H1 (cell line): ENCODE measurements around the gene ZSWIM6. TPM values are rescaled to one million over a fixed set of nuclear protein-coding genes. Genes with fewer than 3 reads are reported as not detected.

ENCODE experiments used
- CTCF ChIA-PET: fragments of 300-600 bp; sonication (Branson Sonifier 250); formaldehyde crosslinking; loops from one replicate; lab custom pipeline; 2021; ENCODE audit not compliant: partially characterized antibody; lab: Charles Lee
- POLR2A ChIA-PET: fragments of 300-600 bp; sonication (Branson Sonifier 250); formaldehyde crosslinking; loops from one replicate; lab custom pipeline; 2021; ENCODE audit warnings: inconsistent platforms; ENCODE audit not compliant: partially characterized antibody; lab: Charles Lee
- DNase-seq, 2 experiments: peaks; one replicate each; pipeline versions ENCODE4 v3.0.0 to v3.0.0-alpha.2; 2010 to 2022; ENCODE audit warnings: low spot score in 2 of 2, low read depth in 1 of 2, mixed read lengths in 1 of 2
- FAIRE-seq: peaks from 2 replicates; lab custom pipeline; 2011; peaks lifted over from hg19 to GRCh38; lab: Jason Lieb, UNC
- H2AFZ ChIP-seq: 2 replicates; pipeline ENCODE4 v1.8.1; 2012; ENCODE audit warnings: low read length, inconsistent platforms
- H2AK5ac ChIP-seq: 2 replicates; pipeline ENCODE4 v1.6.1; 2013; ENCODE audit warnings: low read depth, low read length
- H2BK120ac ChIP-seq: replicated peaks from 2 replicates; pipeline ENCODE3; 2013; ENCODE audit warnings: low read depth, low read length, inconsistent platforms
- H2BK12ac ChIP-seq: 2 replicates; pipeline ENCODE4 v1.6.1; 2013; ENCODE audit warnings: low read depth, low read length
- H2BK15ac ChIP-seq: 2 replicates; pipeline ENCODE4 v1.6.1; 2013; ENCODE audit warnings: low read length
- H2BK20ac ChIP-seq: 2 replicates; pipeline ENCODE4 v1.6.1; 2013; ENCODE audit warnings: low read length
- H2BK5ac ChIP-seq: 2 replicates; pipeline ENCODE4 v1.6.1; 2013; ENCODE audit warnings: low read depth, low read length
- H3K14ac ChIP-seq: 2 replicates; pipeline ENCODE4 v1.6.1; 2013; ENCODE audit warnings: inconsistent platforms; ENCODE audit not compliant: insufficient read length
- H3K18ac ChIP-seq: 2 replicates; pipeline ENCODE4 v1.6.1; 2013; ENCODE audit warnings: low read length; ENCODE audit errors: extremely low read depth
- H3K23ac ChIP-seq: 2 replicates; pipeline ENCODE4 v1.6.1; 2013; ENCODE audit warnings: inconsistent platforms; ENCODE audit not compliant: insufficient read length
- H3K23me2 ChIP-seq: 2 replicates; pipeline ENCODE4 v1.6.1; 2013; ENCODE audit warnings: low read depth, low read length
- H3K27ac ChIP-seq: 2 replicates; pipeline ENCODE4 v1.6.1; 2011; ENCODE audit warnings: low read depth, low read length, inconsistent platforms
- H3K27me3 ChIP-seq, 4 experiments: replicated peaks in 1 of 4; 1 replicate in 1 of 4; 2 replicates in 3 of 4; pipeline versions ENCODE4 v1.6.1 to v1.8.1; 2011 to 2013; ENCODE audit warnings: low read length in 3 of 4, mild to moderate bottlenecking in 3 of 4, inconsistent platforms in 2 of 4, mixed read lengths in 2 of 4, moderate library complexity in 1 of 4; ENCODE audit not compliant: control insufficient read depth in 3 of 4, insufficient read depth in 3 of 4; ENCODE audit errors: extremely low read depth in 1 of 4
- H3K36me3 ChIP-seq, 4 experiments: 2 replicates each; pipeline versions ENCODE4 v1.6.1 to v1.8.1; 2011 to 2013; ENCODE audit warnings: mild to moderate bottlenecking in 4 of 4, low read length in 3 of 4, moderate library complexity in 2 of 4, control low read depth in 1 of 4, inconsistent platforms in 1 of 4; ENCODE audit not compliant: insufficient read depth in 4 of 4, control insufficient read depth in 2 of 4
- H3K4ac ChIP-seq: replicated peaks from 2 replicates; pipeline ENCODE3; 2013; ENCODE audit warnings: low read length, low read depth, mixed read lengths, inconsistent platforms; ENCODE audit not compliant: insufficient read length
- H3K4me1 ChIP-seq, 4 experiments: replicated peaks in 1 of 4; 1 replicate in 1 of 4; 2 replicates in 3 of 4; pipeline versions ENCODE4 v1.6.1 to v1.8.1; 2011 to 2013; ENCODE audit warnings: low read length in 3 of 4, inconsistent platforms in 2 of 4, mixed read lengths in 1 of 4; ENCODE audit not compliant: insufficient read depth in 4 of 4, control insufficient read depth in 3 of 4
- H3K4me2 ChIP-seq, 2 experiments: 2 replicates each; pipeline versions ENCODE4 v1.6.1 to v1.8.1; 2011 to 2013; ENCODE audit warnings: low read depth in 2 of 2, low read length in 2 of 2, control low read depth in 1 of 2, inconsistent platforms in 1 of 2, mild to moderate bottlenecking in 1 of 2; ENCODE audit not compliant: insufficient read depth in 1 of 2
- H3K4me3 ChIP-seq, 4 experiments: fragments of 200-600, 300-600 bp in 1 of 4; sonication (generic), shearing (Covaris generic), sonication (Bioruptor Twin) in 1 of 4; 2 replicates each; pipeline versions ENCODE4 v1.5.1 to v1.8.1; 2011 to 2016; ENCODE audit warnings: low read length in 4 of 4, low read depth in 3 of 4, control low read depth in 2 of 4, inconsistent platforms in 2 of 4, mild to moderate bottlenecking in 2 of 4, mixed read lengths in 1 of 4, moderate library complexity in 1 of 4; ENCODE audit not compliant: insufficient read depth in 2 of 4; ENCODE audit errors: extremely low read depth in 1 of 4
- H3K56ac ChIP-seq: replicated peaks from 2 replicates; pipeline ENCODE3; 2013; ENCODE audit warnings: low read depth, mild to moderate bottlenecking, mixed read lengths, low read length, inconsistent platforms; ENCODE audit not compliant: insufficient read length
- H3K79me1 ChIP-seq: 2 replicates; pipeline ENCODE4 v1.6.1; 2013; ENCODE audit warnings: low read depth, low read length, control low read depth
- H3K79me2 ChIP-seq, 2 experiments: 2 replicates each; pipeline versions ENCODE4 v1.6.1 to v1.8.1; 2012 to 2013; ENCODE audit warnings: low read length in 2 of 2, mild to moderate bottlenecking in 2 of 2, inconsistent platforms in 1 of 2; ENCODE audit not compliant: insufficient read depth in 2 of 2, control insufficient read depth in 1 of 2
- H3K9ac ChIP-seq, 4 experiments: replicated peaks in 1 of 4; 1 replicate in 1 of 4; 2 replicates in 3 of 4; pipeline versions ENCODE4 v1.6.1 to v1.8.1; 2011 to 2013; ENCODE audit warnings: low read depth in 3 of 4, low read length in 3 of 4, control low read depth in 2 of 4, mild to moderate bottlenecking in 2 of 4, moderate library complexity in 2 of 4, inconsistent platforms in 1 of 4; ENCODE audit errors: extremely low read depth in 1 of 4
- H3K9me3 ChIP-seq, 2 experiments: 2 replicates each; pipeline versions ENCODE4 v1.6.1 to v1.8.1; 2012 to 2013; ENCODE audit warnings: mild to moderate bottlenecking in 2 of 2, moderate library complexity in 2 of 2, control low read depth in 1 of 2, inconsistent platforms in 1 of 2, low read depth in 1 of 2, low read length in 1 of 2, mixed read lengths in 1 of 2; ENCODE audit not compliant: insufficient read depth in 2 of 2
- H4K20me1 ChIP-seq, 2 experiments: replicated peaks in 1 of 2; 2 replicates each; pipeline versions ENCODE3 to v1.8.1; 2011 to 2013; ENCODE audit warnings: inconsistent platforms in 2 of 2, low read length in 2 of 2, mild to moderate bottlenecking in 1 of 2; ENCODE audit not compliant: insufficient read depth in 2 of 2, control insufficient read depth in 1 of 2
- H4K5ac ChIP-seq: 2 replicates; pipeline ENCODE4 v1.6.1; 2013; ENCODE audit warnings: low read length, low read depth, mixed read lengths, inconsistent platforms; ENCODE audit not compliant: insufficient read length
- H4K8ac ChIP-seq: 2 replicates; pipeline ENCODE4 v1.8.0; 2013; ENCODE audit warnings: mild to moderate bottlenecking, moderate library complexity, low read length, inconsistent platforms; ENCODE audit not compliant: insufficient read depth; ENCODE audit errors: extremely low read depth
- H4K91ac ChIP-seq: replicated peaks from 2 replicates; pipeline ENCODE3; 2013; ENCODE audit warnings: low read length, mixed read lengths, inconsistent platforms; ENCODE audit not compliant: insufficient read length
- E2F6 ChIP-seq: IDR thresholded peaks from 2 replicates; pipeline ENCODE4 v1.6.1; 2012; ENCODE audit warnings: inconsistent platforms
- SRF ChIP-seq: IDR thresholded peaks from 2 replicates; pipeline ENCODE4 v1.6.1; 2011; ENCODE audit warnings: mild to moderate bottlenecking, low read depth, low read length, moderate library complexity
- WGBS, 2 experiments: shearing (Covaris generic) in 1 of 2; methylation state at CpG; one replicate each; pipeline versions ENCODE4 v1.1.6 to v1.1.7; 2013 to 2015; ENCODE audit warnings: low lambda C conversion rate in 2 of 2, mixed read lengths in 2 of 2, inconsistent platforms in 1 of 2, low coverage in 1 of 2, missing lambda C conversion rate in 1 of 2; ENCODE audit not compliant: insufficient replicate concordance in 2 of 2, insufficient coverage in 1 of 2, insufficient read length in 1 of 2; ENCODE audit errors: extremely low coverage in 1 of 2, missing lambda C conversion rate in 1 of 2; 5-methylcytosine and 5-hydroxymethylcytosine counted together
- polyA plus RNA-seq, 7 experiments: library from polyadenylated mRNA; depleted of rRNA in 3 of 7; stranded (reverse) in 5 of 7; unstranded in 2 of 7; fragments of >200 nt in 5 of 7; fragments of 200-250 nt in 2 of 7; gene quantifications; 1 replicate in 5 of 7; 2 replicates in 1 of 7; 4 replicates in 1 of 7; pipeline versions ENCODE4 v1.2.1 to v1.2.3, GENCODE V29; 2011 to 2013; ENCODE audit warnings: missing spikeins in 2 of 7, mixed read lengths in 2 of 7
- total RNA-seq: library from RNA; stranded (reverse); fragmentation: NEBNext Ultra II Directional; extraction: Animal tissue kit (Norgen Biotek cat#: 25700); gene quantifications from 2 replicates; pipeline ENCODE4 v1.2.1, GENCODE V29; 2021

ZSWIM6 gene
- total and polyA plus RNA-seq, 2 of the 8 experiments (the other 6 are each of a cell fraction or from before 2014, with no cell fraction given), result 7.9 to 12.4 TPM

- Histone ChIP-seq H3K79me1 (no peaks in the 10 kb centered on the region), H4K8ac (no peak overlapping the region), H3K14ac (no peak overlapping the region), H2BK12ac (no peak overlapping the region), H3K27me3 (no peaks in the 10 kb centered on the region), H2BK5ac (no peak overlapping the region), H3K4me2 (no peak overlapping the region), H3K18ac (no peak overlapping the region), H4K91ac (no peak overlapping the region), H3K23ac (no peak overlapping the region), H3K4me1 (peaks cover 0 to 4% (median 0%) of the 10 kb centered on the region in 4 experiments; a peak in 2 of 7 replicates), H2AK5ac (no peak overlapping the region), H3K79me2 (peaks cover 0 to 19% of the 10 kb centered on the region in 2 experiments; a peak in 2 of 4 replicates), H4K20me1 (no peaks in the 10 kb centered on the region), H4K5ac (no peak overlapping the region), H3K23me2 (no peaks in the 10 kb centered on the region), H3K9ac (no peak overlapping the region), H2AFZ (no peak overlapping the region), H3K27ac (no peak overlapping the region), H2BK20ac (no peak overlapping the region), H3K56ac (no peak overlapping the region), H2BK120ac (no peak overlapping the region), H3K36me3 (no peaks in the 10 kb centered on the region), H2BK15ac (no peak overlapping the region), H3K4ac (no peak overlapping the region), H3K9me3 (peaks cover 4 to 13% of the 10 kb centered on the region in 2 experiments; a peak in 3 of 4 replicates), H3K4me3 (no peak overlapping the region)
- TF ChIP-seq E2F6 (peak; percentile 8; the same call in 1 of the 2 replicates), SRF (no peak)
- POLR2A ChIA-PET, result interaction anchor here (0.9 to 1.2 kb wide), 2 partner anchors 18 to 36 kb away, joined by 3 read pairs; no protein-coding TSS in a partner anchor
- CTCF ChIA-PET, result no interaction called here
- DNase-seq (no peak), FAIRE-seq (no peak)
- 82% methylated on average over 4 of the region's 4 CpGs; no CpG with 5 or more reads in 1 of the 2 experiments for WGBS, 2 experiments
Measured at GRCh38 chr5:61474746-61475145, 142.7 kb downstream of the ZSWIM6 start.
